HG03064 (cell line): ENCODE results near the gene PCBP3.

Experiments used
- ATAC-seq: cut with Tn5 transposase; IDR thresholded peaks from one replicate; pipeline ENCODE4 v1.9.1; 2021; ENCODE audit warnings: low read depth; ENCODE audit not compliant: unreplicated experiment

The PCBP3 gene

GRCh38 chr21:45853703-45854342 is 210.3 kb downstream of the PCBP3 start:
- ATAC-seq: no peak

GRCh38 chr21:45854690-45855247 is 211.2 kb downstream of the PCBP3 start:
- no peak for ATAC-seq

- ATAC-seq: no peak
These were observed 211.8 kb downstream of the PCBP3 start for GRCh38 chr21:45855248-45855811.

- ATAC-seq: no peak
These were observed 212.9 kb downstream of the PCBP3 start for GRCh38 chr21:45856442-45856841.

- ATAC-seq: no peak
These were observed 213.4 kb downstream of the PCBP3 start for GRCh38 chr21:45856906-45857305.

- ATAC-seq: no peak
These were observed 214.2 kb downstream of the PCBP3 start for GRCh38 chr21:45857761-45858160.

GRCh38 chr21:45858180-45858579 is 214.7 kb downstream of the PCBP3 start:
- no peak for ATAC-seq

GRCh38 chr21:45859041-45859761 is 215.7 kb downstream of the PCBP3 start:
- no peak for ATAC-seq

GRCh38 chr21:45859762-45860357 is 216.3 kb downstream of the PCBP3 start:
- no peak for ATAC-seq

- no peak for ATAC-seq
These were observed 217.1 kb downstream of the PCBP3 start for GRCh38 chr21:45860493-45861155.

- no peak for ATAC-seq
These were observed 217.8 kb downstream of the PCBP3 start for GRCh38 chr21:45861156-45861870.

GRCh38 chr21:45862543-45863207 is 219.2 kb downstream of the PCBP3 start:
- no peak for ATAC-seq

- ATAC-seq: no peak
These were observed 219.7 kb downstream of the PCBP3 start for GRCh38 chr21:45863267-45863666.

- no peak for ATAC-seq
These were observed 220.2 kb downstream of the PCBP3 start for GRCh38 chr21:45863751-45864150.

- no peak for ATAC-seq
These were observed 220.9 kb downstream of the PCBP3 start for GRCh38 chr21:45864436-45864835.

GRCh38 chr21:45865106-45865835 is 221.7 kb downstream of the PCBP3 start:
- ATAC-seq: no peak

- no peak for ATAC-seq
These were observed 223.0 kb downstream of the PCBP3 start for GRCh38 chr21:45866551-45866950.

GRCh38 chr21:45867041-45867666 is 223.6 kb downstream of the PCBP3 start:
- no peak for ATAC-seq
